H1 (cell line): ENCODE measurements around the gene RPRML. TPM values are rescaled to one million over a fixed set of nuclear protein-coding genes. Genes with fewer than 3 reads are reported as not detected.

Source experiments
- BACH1 ChIP-seq: IDR thresholded peaks from 2 replicates; pipeline ENCODE4 v1.6.1; 2012; ENCODE audit warnings: low read length, improper control_type of control experiment
- CHD1 ChIP-seq: IDR thresholded peaks from 2 replicates; pipeline ENCODE4 v1.6.1; 2012; ENCODE audit warnings: low read depth, low read length, improper control_type of control experiment
- CREB1 ChIP-seq: IDR thresholded peaks from 2 replicates; pipeline ENCODE4 v1.6.1; 2012; ENCODE audit warnings: inconsistent platforms
- EGR1 ChIP-seq: IDR thresholded peaks from 2 replicates; pipeline ENCODE4 v1.6.1; 2011; ENCODE audit warnings: low read depth, low read length, borderline replicate concordance
- HDAC2 ChIP-seq, 2 experiments: fragments of 300-600 bp in 1 of 2; sonication (generic) in 1 of 2; IDR thresholded peaks; 2 replicates each; pipeline ENCODE4 v1.6.1; 2011 to 2012; ENCODE audit warnings: low read depth in 2 of 2, low read length in 2 of 2, mild to moderate bottlenecking in 2 of 2, moderate library complexity in 2 of 2, borderline replicate concordance in 1 of 2, inconsistent platforms in 1 of 2
- JUND ChIP-seq: IDR thresholded peaks from 2 replicates; pipeline ENCODE4 v1.6.1; 2011; ENCODE audit warnings: mild to moderate bottlenecking, improper control_type of control experiment, low read length
- POU5F1 ChIP-seq: IDR thresholded peaks from 2 replicates; pipeline ENCODE4 v1.6.1; 2011; ENCODE audit warnings: low read depth, mild to moderate bottlenecking, low read length, moderate library complexity
- RAD21 ChIP-seq, 2 experiments: IDR thresholded peaks in 1 of 2; conservative IDR thresholded peaks in 1 of 2; 2 replicates each; pipeline ENCODE4 v1.6.1; 2011; ENCODE audit warnings: low read depth in 2 of 2, low read length in 2 of 2, improper control_type of control experiment in 1 of 2, inconsistent platforms in 1 of 2, mild to moderate bottlenecking in 1 of 2, moderate library complexity in 1 of 2
- RBBP5 ChIP-seq: IDR thresholded peaks from 2 replicates; pipeline ENCODE4 v1.7.1; 2012; ENCODE audit warnings: low read depth, mild to moderate bottlenecking, inconsistent platforms, low read length, moderate library complexity, borderline replicate concordance
- RXRA ChIP-seq: IDR thresholded peaks from 2 replicates; pipeline ENCODE4 v1.6.1; 2011; ENCODE audit warnings: low read depth, mild to moderate bottlenecking, low read length, moderate library complexity; ENCODE audit not compliant: insufficient read depth
- SP1 ChIP-seq: IDR thresholded peaks from 2 replicates; pipeline ENCODE4 v1.6.1; 2011; ENCODE audit warnings: low read depth, low read length
- polyA plus RNA-seq, 7 experiments: library from polyadenylated mRNA; depleted of rRNA in 3 of 7; stranded (reverse) in 5 of 7; unstranded in 2 of 7; fragments of >200 nt in 5 of 7; fragments of 200-250 nt in 2 of 7; gene quantifications; 1 replicate in 5 of 7; 2 replicates in 1 of 7; 4 replicates in 1 of 7; pipeline versions ENCODE4 v1.2.1 to v1.2.3, GENCODE V29; 2011 to 2013; ENCODE audit warnings: missing spikeins in 2 of 7, mixed read lengths in 2 of 7
- total RNA-seq: library from RNA; stranded (reverse); fragmentation: NEBNext Ultra II Directional; extraction: Animal tissue kit (Norgen Biotek cat#: 25700); gene quantifications from 2 replicates; pipeline ENCODE4 v1.2.1, GENCODE V29; 2021
- TF ChIP-seq, protein P1 (sequence below): IDR thresholded peaks from 2 replicates; pipeline ENCODE4 v1.6.1; 2012; ENCODE audit warnings: inconsistent platforms

The RPRML gene
- total and polyA plus RNA-seq, 2 of the 8 experiments (the other 6 are each of a cell fraction or from before 2014, with no cell fraction given), result 3.5 to 5.5 TPM

DNA sequence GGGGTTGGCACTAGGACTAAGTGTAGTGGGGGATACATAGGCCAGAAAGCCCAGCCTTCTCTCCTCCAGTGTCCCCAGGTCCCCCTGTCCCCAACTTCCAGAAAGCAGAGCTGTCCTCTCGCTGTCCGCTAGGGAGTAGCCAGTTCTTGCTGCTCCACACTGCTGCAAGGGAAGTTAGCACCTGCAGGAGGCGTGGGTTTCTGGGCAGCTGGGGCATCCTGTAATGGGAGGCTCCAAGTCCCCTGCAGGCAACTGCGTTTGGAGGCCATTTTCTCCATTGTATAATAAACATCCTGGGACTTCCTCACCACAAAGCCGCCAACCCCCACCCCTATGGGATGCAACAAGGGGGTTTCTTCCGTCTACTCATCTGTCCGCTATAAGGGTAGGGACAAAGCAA is 1.7 kb downstream of the RPRML start (continued):
- TF ChIP-seq HDAC2 (IDR thresholded peaks at IDR 0.05; ENCODE audit: borderline replicate concordance in 1 of 2, low read depth in 2 of 2, low read length in 2 of 2) (peak in 1 of 2 experiments; percentile 65; a peak in 2 of 4 replicates), RBBP5 (no peak), CREB1 (no peak), SP1 (peak; percentile 32; the same call in 1 of the 2 replicates), RAD21 (IDR thresholded peaks at IDR 0.05 in 1 of 2, conservative IDR thresholded peaks at IDR 0.05 in 1 of 2; ENCODE audit: low read depth in 2 of 2, low read length in 2 of 2) (peak; percentile 57 to 63), JUND (0 out of 2 replicates have a peak, but pooled peaks have one; percentile 5), RXRA (no peak), BACH1 (peak; percentile 31; the same call in 1 of the 2 replicates), POU5F1 (no peak), CHD1 (no peak), EGR1 (0 out of 2 replicates have a peak, but pooled peaks have one; percentile 28)
- TF ChIP-seq, protein P1, sequence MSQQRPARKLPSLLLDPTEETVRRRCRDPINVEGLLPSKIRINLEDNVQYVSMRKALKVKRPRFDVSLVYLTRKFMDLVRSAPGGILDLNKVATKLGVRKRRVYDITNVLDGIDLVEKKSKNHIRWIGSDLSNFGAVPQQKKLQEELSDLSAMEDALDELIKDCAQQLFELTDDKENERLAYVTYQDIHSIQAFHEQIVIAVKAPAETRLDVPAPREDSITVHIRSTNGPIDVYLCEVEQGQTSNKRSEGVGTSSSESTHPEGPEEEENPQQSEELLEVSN, result no peak
